ENCODE measurements around the gene TACR1.

TACR1 gene

DNA sequence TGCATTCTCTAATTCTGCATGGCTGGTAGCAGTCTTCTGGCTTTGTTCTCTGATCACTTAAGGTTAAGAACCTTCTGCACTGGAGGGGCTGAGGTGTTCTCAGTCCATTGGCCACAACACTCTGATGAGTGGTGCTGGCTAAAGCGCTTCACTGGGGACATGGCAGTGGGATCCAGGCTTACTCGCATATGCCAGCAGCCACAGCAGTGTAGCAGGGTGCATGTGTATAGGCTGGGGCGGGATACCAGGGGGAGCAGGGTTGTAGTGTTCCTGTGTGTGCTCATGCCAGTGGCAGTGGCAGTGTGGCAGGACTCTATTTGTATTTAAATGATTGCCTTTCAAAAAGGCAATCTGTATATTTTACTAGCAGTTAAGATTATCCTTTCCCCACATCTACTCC is 11.1 kb upstream of the TACR1 start:
- TF ChIP-seq, protein P1, sequence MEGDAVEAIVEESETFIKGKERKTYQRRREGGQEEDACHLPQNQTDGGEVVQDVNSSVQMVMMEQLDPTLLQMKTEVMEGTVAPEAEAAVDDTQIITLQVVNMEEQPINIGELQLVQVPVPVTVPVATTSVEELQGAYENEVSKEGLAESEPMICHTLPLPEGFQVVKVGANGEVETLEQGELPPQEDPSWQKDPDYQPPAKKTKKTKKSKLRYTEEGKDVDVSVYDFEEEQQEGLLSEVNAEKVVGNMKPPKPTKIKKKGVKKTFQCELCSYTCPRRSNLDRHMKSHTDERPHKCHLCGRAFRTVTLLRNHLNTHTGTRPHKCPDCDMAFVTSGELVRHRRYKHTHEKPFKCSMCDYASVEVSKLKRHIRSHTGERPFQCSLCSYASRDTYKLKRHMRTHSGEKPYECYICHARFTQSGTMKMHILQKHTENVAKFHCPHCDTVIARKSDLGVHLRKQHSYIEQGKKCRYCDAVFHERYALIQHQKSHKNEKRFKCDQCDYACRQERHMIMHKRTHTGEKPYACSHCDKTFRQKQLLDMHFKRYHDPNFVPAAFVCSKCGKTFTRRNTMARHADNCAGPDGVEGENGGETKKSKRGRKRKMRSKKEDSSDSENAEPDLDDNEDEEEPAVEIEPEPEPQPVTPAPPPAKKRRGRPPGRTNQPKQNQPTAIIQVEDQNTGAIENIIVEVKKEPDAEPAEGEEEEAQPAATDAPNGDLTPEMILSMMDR (conservative IDR thresholded peaks at IDR 0.05) = no peak
- no peak overlapping the region for H3K27ac ChIP-seq

DNA sequence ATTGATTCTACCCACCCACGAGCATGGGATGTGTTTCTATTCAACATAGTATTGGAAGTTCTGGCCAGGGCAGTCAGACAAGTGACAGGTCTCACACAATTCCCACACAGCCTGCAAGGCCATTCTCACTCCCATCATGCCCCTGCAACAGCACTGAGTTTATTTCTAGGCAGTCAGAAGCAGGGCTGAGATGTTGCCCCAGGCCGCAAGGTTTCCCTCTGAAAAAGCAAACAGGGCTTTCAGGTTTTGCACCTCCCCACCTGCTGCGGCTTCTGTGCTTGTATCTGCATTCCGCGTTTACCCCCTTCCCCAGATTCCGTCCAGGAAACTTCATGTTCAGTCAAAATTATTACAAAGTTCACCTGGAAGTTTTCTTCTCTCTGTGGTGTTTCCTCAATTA is 9.4 kb upstream of the TACR1 start:
- TF ChIP-seq, protein P1 (conservative IDR thresholded peaks at IDR 0.05) = no peak
- H3K27ac ChIP-seq = no peak overlapping the region

DNA sequence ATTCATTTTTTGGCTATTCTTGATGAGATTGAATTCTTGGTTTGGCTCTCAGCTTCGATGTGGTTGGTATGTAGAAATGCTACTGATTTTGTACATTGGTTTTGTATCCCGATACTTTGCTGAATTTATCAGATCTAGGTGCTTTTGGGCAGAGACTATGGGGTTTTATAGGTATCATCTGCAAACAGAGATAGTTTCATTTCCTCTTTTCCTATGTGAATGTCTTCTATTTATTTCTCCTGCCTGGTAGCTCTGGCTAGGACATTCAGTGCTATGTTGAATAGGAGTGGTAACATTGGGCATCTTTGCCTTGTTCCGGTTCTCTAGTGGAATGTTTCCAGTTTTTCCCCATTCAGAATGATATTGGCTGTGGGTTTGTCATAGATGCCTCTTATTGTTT is 5.5 kb upstream of the TACR1 start:
- no peak overlapping the region for H3K27ac ChIP-seq
- TF ChIP-seq, protein P1 (conservative IDR thresholded peaks at IDR 0.05) = no peak

DNA sequence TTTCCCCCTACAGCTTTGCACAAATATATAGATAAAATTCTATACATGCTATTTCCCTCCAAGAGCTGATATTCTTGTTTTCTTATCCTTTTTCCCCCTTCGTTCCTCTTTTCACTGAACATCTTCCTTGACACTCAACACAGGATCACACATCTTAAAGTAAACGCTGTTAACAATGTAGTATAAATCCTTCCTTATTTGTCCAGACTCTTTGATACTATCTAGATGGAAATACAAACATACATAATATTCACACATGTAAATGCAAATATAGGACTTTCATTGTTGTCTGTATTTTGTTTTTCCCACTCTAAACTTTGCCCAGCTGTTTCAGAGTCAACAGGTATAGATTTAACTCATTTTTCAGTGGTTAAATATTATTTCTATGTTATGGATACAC is 3.0 kb upstream of the TACR1 start:
- TF ChIP-seq, protein P1 (conservative IDR thresholded peaks at IDR 0.05) = no peak
- no peak overlapping the region for H3K27ac ChIP-seq

DNA sequence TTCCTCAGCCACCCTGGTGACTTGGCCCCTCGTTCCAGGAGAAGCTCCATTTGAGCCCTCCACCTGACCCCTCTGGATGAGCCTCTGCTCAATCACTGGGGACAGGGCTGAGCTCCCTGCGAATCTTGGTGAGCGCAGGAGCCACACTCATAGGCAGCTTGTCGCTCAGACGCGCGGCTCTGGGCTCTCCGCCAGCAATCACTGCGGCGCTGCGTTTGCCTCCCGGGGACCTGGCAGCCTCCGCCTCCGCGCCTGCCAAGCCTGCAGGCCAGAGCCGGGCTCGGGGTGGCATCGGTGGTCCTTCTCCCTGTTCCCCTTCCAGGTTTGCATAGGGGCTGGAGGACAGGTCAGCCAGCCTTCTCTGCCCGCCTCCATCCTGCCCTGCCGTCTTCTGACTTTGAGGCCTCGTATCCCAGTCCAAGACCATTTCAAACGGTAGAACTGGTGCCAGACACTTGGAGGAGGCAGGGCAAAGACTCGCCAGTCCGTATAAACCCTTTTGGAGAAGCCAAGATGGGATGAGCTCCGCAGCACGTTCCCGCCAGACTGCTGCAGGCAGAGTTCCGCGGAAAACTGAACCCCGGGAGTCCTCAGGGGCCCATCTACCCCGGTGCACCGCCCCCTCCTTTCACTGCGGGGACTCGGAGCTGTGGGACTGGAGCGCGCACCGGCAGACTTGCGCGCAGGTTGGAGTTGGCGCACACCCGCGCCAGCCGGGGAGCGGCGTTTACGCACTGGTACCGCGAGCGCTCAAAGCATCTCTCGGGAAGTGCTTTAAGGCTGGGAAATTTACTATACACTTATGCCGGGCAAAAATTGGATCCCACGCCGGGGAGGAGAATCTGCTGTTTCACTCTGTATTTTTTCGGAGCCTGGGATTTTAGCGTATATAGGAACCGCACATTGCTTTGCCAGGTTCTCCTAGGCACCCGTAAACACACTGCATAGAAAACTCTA is 1.1 kb upstream of the TACR1 start:
- TF ChIP-seq, protein P1 (conservative IDR thresholded peaks at IDR 0.05) = no peak
- no peak overlapping the region for H3K27ac ChIP-seq

DNA sequence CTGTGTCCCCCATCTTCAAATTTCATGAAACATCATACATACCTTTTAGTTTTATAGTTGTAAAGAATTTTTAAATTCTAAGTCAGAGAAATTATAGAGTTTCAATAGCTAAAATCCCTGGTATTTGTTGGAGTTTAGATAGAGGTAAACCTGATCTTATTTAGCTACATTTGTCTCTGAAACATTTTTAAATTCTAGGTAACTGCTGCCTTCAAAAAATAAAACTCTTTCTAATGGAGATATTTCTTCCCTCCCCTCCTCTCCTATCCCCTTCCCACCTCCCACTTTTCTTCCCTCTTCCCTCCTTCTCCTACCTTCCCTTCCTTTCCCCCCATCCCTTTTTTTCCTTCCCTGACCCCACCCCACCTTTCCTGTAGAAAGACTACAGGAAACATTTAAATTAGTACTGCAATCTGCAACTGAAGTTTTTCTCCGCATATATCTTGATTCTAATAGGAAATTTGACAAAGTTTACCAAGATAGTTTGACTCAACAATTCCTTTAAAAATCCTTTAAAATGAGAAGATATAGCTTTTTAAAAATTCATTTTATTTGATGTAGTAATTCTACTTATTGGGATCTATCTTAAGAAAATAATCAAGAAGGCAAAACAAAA is 4.1 kb downstream of the TACR1 start:
- H3K27ac ChIP-seq = no peak overlapping the region
- TF ChIP-seq, protein P1 (conservative IDR thresholded peaks at IDR 0.05) = no peak

DNA sequence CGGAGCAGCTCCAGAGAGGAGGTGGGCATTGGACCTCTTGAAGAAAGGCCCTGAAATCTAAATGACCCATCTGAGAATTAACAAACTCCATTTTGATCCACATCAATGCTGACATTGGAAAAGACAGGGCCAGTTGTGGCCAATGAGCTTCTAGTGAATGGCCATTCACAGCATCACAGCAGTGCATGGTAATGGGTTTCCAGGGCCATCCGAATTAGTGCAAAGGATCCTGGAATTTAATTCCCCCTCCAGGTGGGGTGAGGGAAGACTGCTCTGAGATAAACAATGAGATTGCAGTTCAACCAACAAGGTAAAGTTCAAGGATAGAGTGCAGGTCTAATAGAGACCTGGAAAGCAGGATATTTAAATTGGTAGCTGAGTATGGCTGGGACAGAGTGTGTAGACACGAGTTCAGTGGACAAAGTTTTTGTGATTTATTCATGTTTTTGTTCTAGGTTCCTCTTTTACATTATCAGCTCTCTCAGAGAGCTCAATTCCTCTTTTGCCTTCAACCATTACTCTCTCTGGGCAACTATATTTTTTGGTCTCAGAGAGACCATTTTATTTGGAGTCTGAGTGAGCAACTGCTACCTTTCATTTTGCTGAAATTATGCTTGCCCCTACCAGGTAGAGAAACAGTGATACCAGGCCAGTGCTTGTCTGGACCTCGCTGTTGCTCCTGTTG is 5.0 kb downstream of the TACR1 start:
- no peak overlapping the region for H3K27ac ChIP-seq
- TF ChIP-seq, protein P1 (conservative IDR thresholded peaks at IDR 0.05) = no peak
